ENCODE data around the gene TTPAL.

Gene TTPAL

DNA sequence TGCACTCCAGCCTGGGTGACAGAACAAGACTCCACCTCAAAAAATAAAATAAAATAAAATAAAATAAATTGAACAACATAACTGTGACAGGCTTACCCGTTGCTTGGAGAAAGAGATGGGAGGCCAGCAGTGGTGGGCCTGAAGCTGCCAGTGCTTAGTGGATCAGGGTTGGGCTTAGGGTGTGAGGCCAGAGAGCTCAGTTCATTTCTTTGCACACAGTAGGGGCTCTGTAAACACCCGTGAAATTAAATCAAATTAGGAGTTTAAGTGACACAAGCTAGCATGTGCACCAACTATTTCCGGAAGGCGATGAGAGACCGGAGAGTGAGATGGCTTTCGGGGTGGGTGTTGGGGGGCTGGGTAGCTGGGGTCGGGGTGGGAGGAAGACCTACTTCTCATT, 25.8 kb upstream of the TTPAL start:
- TF ChIP-seq ZNF274 (IDR thresholded peaks at IDR 0.05; ENCODE audit: low read depth, low read length) = no peak
- no peak overlapping the region for H3K4me3 ChIP-seq (ENCODE audit: low read length)

GRCh38 chr20:44450281-44450889, 25.3 kb upstream of the TTPAL start:
- no peak for TF ChIP-seq ZNF274 (IDR thresholded peaks at IDR 0.05; ENCODE audit: low read depth, low read length)

DNA sequence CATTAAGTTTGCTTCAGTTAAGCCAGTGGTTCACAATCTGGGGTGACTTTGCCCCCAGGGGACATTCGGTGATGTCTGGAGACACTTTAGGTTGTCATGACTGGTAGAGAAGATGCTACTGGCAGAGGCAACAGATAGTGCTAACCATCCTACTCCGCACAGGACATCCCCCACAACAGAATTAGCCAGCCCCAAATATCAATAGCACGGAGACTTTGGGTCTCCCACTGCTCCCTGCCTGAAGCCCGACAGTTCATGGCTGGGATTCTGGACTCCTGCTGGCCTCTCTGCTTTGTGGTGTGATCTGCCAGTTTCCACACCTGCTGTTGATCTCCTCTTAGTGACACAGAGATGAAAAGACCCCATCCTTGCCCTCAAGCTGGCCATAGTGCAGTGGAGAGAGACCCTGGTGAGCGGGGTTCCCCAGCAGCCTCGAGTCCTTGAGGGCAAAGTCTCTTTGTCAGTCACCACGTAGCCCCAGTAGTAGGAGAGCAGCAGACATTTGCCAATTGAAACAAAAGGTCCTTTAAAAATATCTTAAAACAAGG, 24.7 kb upstream of the TTPAL start:
- no peak overlapping the region for H3K4me3 ChIP-seq (ENCODE audit: low read length)
- no peak for TF ChIP-seq ZNF274 (IDR thresholded peaks at IDR 0.05; ENCODE audit: low read depth, low read length)

More at GRCh38 chr20:44450281-44450889, 25.3 kb upstream of the TTPAL start:
- no peak overlapping the region for H3K4me3 ChIP-seq (ENCODE audit: low read length)

DNA sequence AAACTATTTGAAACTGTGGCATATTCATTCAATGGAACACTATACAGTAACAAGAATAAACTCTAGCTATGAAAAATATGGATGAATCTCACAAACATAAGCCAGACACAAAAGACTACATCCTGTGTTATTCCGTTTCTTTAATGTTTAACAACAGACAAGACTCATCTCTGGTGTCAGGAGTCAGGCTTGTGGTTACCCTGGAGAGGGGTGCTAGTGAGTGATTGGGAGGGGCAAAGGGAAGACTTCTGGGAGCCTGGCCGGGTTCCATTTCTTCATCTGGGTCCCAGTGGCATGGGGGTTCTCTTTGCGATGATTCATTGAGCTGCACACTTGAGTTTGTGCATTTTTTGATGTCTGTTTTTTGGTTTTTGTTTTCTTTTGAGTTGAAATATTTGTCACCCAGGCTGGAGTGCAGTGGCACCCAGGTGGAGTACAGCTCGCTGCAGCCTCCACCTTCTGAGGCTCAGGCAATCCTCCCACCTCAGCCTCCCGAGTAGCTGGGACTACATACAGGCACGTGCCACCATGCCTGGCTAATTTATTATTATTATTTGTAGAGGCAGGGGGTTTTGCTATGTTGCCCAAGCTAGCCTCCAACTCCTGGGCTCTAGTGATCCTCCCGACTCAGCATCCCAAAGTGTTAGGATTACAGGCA, 21.2 kb upstream of the TTPAL start:
- TF ChIP-seq ZNF274 (IDR thresholded peaks at IDR 0.05; ENCODE audit: low read depth, low read length) = no peak

GRCh38 chr20:44455126-44455525, 20.5 kb upstream of the TTPAL start:
- no peak for TF ChIP-seq ZNF274 (IDR thresholded peaks at IDR 0.05; ENCODE audit: low read depth, low read length)

More for the DNA sequence above, 21.2 kb upstream of the TTPAL start:
- no peak overlapping the region for H3K4me3 ChIP-seq (ENCODE audit: low read length)

DNA sequence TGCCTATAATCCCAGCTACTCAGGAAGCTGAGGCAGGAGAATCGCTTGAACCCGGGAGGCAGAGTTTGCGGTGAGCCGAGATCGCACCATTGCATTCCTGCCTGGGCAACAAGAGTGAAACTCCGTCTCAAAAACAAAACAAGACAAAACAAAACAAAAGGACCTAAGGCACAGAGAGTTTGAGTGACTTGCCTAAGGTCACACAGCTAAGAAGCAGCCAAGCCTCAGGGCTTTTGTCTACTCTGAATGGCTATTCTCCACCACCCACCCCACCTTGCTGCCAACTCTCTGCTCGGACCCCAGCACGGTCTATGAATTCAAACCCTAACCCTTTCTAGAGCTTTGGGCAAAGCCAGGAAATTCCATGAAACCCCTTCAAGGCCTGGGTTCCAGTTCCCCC, 19.1 kb upstream of the TTPAL start:
- no peak for TF ChIP-seq ZNF274 (IDR thresholded peaks at IDR 0.05; ENCODE audit: low read depth, low read length)
- no peak overlapping the region for H3K4me3 ChIP-seq (ENCODE audit: low read length)

More at GRCh38 chr20:44455126-44455525, 20.5 kb upstream of the TTPAL start:
- no peak overlapping the region for H3K4me3 ChIP-seq (ENCODE audit: low read length)

- H3K4me3 ChIP-seq (ENCODE audit: low read length) = no peak overlapping the region
- TF ChIP-seq ZNF274 (IDR thresholded peaks at IDR 0.05; ENCODE audit: low read depth, low read length) = no peak
These were observed 18.7 kb upstream of the TTPAL start for GRCh38 chr20:44457016-44457415.

DNA sequence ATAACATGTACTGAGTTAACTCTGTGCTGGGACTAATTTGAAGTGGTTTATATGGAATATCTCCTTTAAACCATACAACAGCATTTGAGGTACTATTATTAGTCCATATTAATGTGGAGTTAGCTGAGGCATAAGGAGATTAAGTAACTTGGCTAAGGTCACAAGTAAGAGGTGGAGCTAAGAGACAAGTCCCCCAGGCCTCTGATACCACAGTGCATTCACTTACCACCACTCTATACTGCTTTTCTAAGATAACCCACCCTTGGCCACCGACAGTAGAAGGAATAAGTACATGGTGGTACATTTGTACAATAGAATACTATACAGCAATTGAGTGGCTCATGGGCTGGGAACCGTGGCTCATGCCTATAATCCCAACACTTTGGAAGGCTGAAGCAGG, 16.4 kb upstream of the TTPAL start:
- no peak overlapping the region for H3K4me3 ChIP-seq (ENCODE audit: low read length)
- no peak for TF ChIP-seq ZNF274 (IDR thresholded peaks at IDR 0.05; ENCODE audit: low read depth, low read length)

DNA sequence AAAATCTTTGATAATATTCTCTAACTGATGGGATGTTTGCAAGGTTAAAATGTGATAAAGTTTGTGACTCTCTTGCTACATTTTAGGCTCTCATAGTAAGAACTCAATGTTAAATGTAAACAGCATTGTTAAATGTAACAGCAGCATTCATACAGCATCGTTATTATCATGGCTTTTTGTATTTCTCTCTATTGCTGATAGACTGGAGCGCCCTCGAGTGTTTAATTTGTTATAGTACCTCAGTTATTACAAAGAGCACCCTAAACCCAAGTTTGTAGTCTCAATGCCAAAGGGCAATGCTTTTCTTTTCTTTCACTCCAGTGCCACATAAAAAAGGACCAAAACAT, 14.9 kb upstream of the TTPAL start:
- no peak for TF ChIP-seq ZNF274 (IDR thresholded peaks at IDR 0.05; ENCODE audit: low read depth, low read length)
- no peak overlapping the region for H3K4me3 ChIP-seq (ENCODE audit: low read length)

GRCh38 chr20:44461142-44461802, 14.4 kb upstream of the TTPAL start:
- no peak for TF ChIP-seq ZNF274 (IDR thresholded peaks at IDR 0.05; ENCODE audit: low read depth, low read length)

GRCh38 chr20:44461803-44462174, 13.9 kb upstream of the TTPAL start:
- no peak for TF ChIP-seq ZNF274 (IDR thresholded peaks at IDR 0.05; ENCODE audit: low read depth, low read length)
- no peak overlapping the region for H3K4me3 ChIP-seq (ENCODE audit: low read length)

More at GRCh38 chr20:44461142-44461802, 14.4 kb upstream of the TTPAL start:
- H3K4me3 ChIP-seq (ENCODE audit: low read length) = no peak overlapping the region

DNA sequence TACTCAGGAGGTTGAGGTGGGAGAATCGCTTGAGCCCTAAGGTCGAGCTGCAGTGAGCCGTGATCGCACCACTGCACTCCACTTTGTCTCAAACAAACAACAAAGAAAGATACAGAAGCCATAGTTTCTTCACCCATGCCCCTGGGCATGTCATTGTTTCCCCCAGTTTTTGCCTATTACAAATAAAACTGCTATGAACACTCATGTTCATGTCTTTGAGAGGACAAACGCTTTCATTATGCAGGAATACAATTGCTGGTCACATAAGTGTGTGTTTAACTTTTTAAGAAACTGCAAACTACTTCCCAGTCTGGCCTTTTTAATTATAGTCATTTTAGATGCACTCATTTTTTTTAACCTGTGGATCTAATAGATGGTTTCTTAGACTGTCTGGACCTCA, 12.2 kb upstream of the TTPAL start:
- no peak for TF ChIP-seq ZNF274 (IDR thresholded peaks at IDR 0.05; ENCODE audit: low read depth, low read length)
- no peak overlapping the region for H3K4me3 ChIP-seq (ENCODE audit: low read length)

DNA sequence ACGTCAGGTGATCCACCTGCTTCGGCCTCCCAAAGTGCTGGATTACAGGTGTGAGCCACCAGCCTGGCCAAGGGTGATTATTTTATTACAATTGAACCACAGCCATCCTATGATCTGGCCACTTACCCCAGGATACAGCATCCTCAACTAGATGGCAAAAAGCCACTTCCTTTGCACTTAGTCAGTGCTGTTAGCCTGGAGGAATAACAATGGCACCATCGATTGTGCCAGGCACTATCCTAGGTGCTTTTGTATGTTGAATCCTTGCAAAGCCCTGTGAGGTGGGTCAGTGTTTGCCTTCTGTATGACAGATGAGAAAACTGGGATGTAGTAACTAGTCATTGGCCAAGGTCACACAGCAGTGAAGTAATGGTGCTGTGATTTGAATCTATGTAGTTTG, 11.2 kb upstream of the TTPAL start:
- TF ChIP-seq ZNF274 (IDR thresholded peaks at IDR 0.05; ENCODE audit: low read depth, low read length) = no peak
- H3K4me3 ChIP-seq (ENCODE audit: low read length) = no peak overlapping the region

DNA sequence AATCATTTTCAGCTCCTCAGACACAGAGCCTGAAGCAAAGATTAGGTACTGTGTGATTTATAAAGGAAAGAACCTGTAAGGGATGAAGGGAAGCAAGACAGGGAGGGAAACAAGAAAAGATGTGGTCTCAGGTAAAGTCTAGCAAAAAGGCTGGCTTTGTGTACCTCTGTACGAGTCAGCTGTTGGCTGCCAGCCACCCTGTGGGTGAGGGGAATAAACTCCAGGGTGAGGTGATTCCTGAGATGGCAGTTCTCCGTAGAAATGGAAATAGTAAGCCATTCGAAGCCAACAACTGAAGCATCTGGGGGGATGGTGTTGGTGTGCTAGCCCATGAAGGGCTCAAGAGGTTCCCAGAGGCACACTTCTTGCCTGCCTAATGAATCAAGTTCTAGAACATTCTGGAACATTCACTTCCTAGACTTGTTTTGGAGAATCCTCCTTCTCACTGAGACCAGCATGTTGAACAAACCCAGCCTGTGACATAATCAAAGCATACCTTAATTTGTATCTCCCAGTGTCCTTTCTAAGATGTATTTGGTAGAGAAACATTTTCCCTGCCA, 10.6 kb upstream of the TTPAL start:
- TF ChIP-seq ZNF274 (IDR thresholded peaks at IDR 0.05; ENCODE audit: low read depth, low read length) = no peak
- H3K4me3 ChIP-seq (ENCODE audit: low read length) = no peak overlapping the region

All from GM08714 (cell line).